GM19043 (cell line): ENCODE results near the gene BEST4.
"Not testable (repeated sequence)": the region's sequence is repeated elsewhere in the genome, so short reads cannot be mapped to it uniquely, and the experiment has no call there.

ENCODE experiments used
- ATAC-seq: cut with Tn5 transposase; IDR thresholded peaks from one replicate; pipeline ENCODE4 v1.9.1; 2021; ENCODE audit warnings: low read depth; ENCODE audit not compliant: unreplicated experiment

BEST4 gene

GRCh38 chr1:44788120-44788860 lies at the start of gene BEST4:
TSS of gene BEST4 (minus strand) at chr1:44788170. CDS start at chr1:44787705, 465 bp downstream.
- no peak for ATAC-seq

DNA sequence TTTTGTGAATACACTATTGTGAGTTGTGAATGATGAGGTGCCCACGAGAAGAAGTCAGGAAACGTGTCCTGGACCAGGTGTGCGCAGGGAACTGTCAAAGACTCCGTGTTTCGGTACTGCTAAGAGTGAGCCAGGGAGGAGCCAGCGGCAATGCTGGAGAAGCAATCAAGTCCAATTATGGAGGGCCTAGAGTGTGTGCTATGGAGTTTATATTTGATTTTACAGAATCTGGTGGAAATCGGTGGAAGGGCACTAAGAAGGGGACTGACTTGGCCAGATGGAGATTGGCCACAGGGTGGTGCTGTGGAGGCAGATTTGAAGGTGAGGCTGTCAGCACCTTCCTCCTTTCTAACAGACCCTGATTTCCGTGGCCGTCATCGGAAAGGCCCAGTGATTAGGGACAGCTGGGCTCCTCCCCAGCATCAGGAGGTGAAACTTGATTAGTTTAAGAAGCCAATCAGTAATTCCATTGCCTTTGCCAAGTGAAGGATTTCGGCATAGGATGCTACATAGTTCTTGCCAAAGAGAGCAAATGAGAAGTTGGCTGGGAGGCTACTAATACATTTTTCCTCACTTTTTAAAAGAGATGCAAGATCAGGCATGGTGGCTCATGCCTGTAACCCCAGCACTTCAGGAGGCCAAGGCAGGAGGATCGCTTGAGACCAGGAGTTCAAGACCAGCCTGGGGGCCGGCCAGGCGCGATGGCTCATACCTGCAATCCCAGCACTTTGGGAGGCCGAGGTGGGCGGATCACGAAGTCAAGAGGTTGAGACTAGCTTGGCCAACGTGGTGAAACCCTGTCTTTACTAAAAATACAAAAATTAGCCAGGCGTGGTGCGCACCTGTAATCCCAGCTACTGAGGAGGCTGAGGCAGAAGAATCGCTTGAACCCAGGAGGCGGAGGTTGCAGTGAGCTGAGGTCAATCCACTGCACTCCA lies 48.0 kb upstream of the BEST4 start:
- ATAC-seq, result peak; percentile 51

DNA sequence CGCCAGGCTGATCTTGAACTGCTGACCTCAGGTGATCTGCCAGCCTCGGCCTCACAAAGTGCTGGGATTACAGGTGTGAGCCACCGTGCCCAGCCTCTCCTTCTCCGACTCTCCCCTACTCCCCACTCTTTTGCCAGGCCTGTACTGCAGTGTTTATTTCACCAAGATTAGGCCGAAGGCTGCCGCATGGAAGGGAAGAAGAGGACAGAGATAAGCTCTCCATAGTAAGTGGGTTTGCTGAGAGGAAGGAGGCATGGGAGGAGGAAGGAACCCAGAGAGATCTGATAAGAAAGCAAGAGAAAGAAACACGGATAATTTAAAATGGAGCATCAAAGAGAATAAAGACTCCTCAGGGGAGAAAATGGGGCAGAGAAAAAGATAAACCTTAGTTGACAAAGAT lies 46.4 kb upstream of the BEST4 start:
- ATAC-seq, result no peak

- no peak for ATAC-seq
These were observed 44.2 kb upstream of the BEST4 start for GRCh38 chr1:44832056-44832705.

DNA sequence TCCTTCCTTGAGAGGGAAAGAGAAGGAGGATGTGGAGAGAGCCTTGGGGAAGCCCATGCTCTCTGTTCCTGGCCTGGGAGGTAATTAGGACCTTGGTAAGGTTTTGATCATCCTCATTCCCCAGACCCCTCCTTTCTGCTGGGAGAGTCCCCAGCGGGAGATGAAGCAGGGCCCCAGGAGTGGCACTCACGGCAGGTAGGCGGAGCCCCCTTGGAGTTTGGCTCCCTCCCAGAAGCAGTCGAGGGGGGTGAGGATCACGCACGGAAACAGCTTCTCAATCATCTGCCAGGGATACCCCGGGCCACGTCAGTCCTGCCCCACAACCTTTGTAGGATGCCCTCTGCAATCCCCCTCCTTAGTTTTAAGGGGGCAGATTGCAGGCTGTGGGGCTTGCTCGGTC lies 43.5 kb upstream of the BEST4 start:
- ATAC-seq, result no peak

DNA sequence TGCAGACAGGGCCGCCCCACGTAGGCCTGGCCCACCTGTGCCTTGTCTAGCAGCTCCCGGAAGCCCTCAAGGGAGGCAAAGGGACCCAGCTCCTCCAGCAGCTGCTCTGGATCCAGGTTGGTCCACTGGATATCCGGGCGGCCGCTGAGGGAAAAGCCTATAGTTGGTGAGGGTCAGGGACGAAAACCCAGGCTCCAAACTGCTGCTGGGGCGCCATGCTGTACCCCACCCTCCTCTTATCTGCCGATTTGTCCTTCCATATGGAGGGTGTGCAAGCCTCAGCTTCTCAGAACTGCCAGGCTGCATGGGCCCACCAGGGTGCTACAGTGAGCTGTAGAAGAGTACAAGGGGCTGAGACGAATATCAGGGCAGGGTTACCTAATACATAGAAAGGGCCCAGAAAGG lies 42.9 kb upstream of the BEST4 start:
- no peak for ATAC-seq

DNA sequence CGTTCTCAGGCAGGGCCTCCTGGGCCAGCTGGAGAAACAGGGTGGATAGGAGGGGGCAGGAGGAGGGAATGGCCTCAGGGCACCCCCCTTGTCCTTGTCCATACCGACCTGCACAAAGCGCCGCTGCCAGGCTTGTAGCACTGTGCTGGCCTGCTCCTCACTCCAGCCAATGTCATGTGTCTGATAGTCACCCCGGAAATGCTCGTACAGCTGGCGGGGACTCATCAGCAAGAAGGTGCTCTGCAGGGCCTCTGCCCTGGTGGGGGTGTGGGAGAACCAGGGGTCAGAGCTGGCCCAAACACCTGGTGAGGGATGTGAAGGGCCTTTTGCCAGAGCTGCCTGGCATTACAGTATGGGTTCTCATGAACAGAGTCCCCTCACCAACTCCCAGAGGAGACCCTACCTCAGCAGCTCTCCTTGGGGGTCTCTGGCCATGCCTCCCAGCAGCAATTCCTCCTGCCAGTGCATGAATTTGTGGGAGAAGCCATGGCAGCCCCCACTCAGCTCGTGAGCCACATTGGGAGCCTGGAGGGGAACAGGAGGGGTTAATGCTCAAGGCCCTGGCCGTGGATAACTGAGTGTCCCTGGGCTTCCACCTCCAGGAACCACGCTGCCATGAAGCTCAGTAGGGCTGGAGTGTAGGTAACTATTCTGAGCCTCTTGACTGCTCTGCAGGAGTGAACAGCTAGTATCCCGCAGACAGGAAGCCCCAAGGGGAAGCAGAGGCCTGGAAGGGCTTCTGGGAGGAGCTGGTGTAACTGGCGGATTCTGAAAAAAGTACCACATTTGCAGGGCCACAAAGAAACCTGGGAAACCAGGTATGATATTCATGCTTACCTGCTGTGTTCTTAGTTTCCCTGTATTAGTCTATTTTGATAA lies 41.8 kb upstream of the BEST4 start:
- no peak for ATAC-seq

- no peak for ATAC-seq
These were observed 41.0 kb upstream of the BEST4 start for GRCh38 chr1:44828841-44829440.

DNA sequence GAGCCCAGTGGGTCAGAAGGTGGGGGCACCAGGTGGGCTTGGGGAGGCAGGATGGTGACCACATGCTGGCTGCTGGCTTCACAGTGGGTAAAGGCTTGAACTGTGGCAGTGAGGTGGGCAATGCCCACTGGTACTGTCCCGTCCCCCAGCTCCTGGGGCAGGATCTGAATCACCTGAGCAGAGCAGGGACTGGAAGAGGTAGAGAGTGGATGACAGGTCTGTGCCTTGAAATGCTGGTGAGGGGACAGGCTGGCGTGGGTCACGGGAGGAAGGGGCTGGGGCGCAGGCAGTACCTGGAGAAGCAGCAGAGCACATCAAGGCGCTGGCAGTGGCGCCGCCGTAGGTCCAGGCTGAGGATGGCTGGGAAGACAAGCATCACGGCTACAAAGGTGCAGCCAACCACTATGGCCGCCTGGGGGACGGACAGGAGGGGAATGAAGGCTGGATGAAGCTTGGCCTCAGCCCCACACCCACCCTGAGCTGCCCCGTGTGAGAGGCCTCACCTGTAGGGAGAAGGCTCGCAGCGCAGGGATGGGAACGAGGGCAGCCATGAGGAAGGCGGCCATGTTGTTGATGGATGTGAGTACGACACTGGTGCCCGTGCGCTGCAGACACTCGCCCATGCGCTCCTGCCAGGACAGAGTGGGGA lies 40.2 kb upstream of the BEST4 start:
- ATAC-seq, result no peak

DNA sequence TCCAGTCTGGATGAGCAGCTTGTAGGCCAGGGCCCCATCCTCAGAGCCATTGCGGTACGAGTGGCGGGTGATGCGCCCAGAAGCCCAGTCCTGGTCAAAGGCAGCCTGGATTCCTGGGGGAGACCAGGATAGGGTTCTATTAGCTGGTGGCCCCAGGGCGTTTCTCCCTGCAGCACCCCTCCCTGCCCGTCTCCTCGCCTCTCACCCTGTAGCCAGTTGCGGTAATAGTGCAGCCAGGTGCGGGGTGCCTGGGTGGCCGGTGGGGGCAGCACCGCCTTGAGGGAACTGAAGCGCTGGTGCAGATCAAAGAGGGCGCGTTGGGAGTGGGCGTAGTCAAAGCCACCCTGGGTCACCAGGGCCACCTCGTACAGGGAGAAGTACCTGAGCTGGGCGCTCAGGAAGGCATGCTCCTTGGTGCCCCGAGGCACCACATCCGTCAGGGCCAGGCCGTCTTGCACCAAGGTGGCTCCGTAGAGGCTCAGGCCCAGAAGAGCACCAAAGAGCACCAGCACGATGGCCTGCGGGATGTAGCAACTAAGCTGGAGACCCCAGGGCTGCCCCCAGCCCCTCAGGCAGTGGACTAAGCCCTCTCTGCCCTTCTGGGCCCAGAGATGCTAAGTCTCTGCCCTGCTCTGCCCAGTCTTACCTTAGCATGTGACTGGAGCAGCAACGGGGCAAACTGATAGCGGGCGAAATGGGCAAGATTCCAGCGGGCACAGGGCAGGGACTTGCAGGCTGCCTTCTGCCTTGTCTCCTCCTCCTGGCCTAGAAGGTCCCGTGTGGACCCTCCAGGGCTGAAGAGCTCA lies 39.4 kb upstream of the BEST4 start:
- ATAC-seq, result no peak

GRCh38 chr1:44826375-44827196 lies 38.6 kb upstream of the BEST4 start:
- no peak for ATAC-seq

DNA sequence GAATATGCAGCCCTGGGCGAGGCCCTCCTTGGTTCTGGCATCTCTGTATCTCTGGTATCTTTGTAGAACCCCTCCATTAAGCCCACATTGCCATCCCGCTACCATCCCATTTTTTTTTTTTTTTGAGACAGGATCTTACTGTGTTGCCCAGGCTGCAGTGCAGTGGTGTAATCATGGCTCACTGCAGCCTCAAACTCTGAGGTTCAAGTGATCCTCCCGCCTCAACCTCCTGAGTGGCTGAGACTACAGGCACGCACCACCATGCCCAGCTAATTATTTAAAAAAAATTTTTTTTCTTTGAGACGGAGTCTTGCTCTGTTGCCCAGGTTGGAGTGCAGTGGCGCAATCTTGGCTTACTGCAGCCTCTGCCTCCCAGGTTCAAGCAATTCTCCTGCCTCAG lies 36.4 kb upstream of the BEST4 start:
- not testable (repeated sequence) for ATAC-seq

- no peak for ATAC-seq
These were observed 35.0 kb upstream of the BEST4 start for GRCh38 chr1:44822981-44823451.

GRCh38 chr1:44822131-44822701 lies 34.2 kb upstream of the BEST4 start:
- no peak for ATAC-seq

- no peak for ATAC-seq
These were observed 33.3 kb upstream of the BEST4 start for GRCh38 chr1:44821240-44821715.

DNA sequence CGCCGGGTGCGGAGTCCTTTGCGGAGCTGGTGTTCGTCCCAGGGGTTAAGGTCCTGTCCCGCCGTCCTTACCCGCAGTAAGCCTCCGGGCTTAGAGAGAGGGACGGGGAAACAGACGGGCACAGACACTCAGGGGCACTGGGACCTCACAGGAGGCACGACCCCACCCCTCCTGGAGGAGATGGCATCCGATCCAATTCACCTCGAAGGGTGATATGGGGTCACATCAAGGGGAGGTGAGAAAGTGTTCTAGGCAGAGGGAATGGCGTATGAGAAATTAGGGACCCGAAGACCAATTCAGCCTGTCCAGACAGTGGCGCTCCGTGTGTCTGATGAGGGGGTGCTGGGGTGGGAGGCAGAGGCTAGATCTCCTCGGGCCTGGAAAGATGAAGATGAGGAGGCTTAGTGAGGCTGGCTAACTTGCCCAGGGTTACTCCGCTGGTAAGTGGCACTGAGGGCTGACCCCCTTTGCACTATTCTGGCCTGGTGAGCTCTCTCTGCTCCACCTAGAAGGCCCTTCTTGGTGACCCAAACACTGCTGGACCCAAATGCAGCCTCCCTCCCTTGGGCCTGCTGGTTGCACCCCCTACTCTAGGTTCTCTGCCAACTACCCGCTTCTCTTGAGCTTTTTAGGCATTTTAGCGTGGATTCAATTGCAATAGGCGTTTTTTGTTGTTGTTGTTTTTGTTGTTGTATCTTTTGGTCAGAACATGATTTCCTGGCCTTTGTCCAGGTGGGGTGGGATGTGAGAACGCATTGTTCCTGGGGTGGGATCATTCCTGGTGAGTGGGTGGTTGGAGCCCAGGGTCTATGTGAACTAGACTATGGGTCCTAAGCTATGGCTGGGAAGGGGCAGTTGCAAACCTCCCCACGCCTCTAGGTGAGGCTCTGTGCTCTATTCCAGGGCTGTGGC lies 32.6 kb upstream of the BEST4 start:
- ATAC-seq, result no peak
